H9 (cell line): ENCODE measurements around the gene RALGAPA1. TPM values are rescaled to one million over a fixed set of nuclear protein-coding genes. Genes with fewer than 3 reads are reported as not detected.

Source experiments
- DNase-seq: peaks from one replicate; pipeline ENCODE4 v3.0.0-alpha.2; 2017
- H2AFZ ChIP-seq: one replicate; pipeline ENCODE4 v1.6.1; 2013; ENCODE audit warnings: mild to moderate bottlenecking, low read length, control low read depth, moderate library complexity
- H2AK5ac ChIP-seq: 2 replicates; pipeline ENCODE4 v1.6.1; 2013; ENCODE audit warnings: low read length, control low read depth, mixed read lengths; ENCODE audit not compliant: insufficient read length
- H2BK120ac ChIP-seq: one replicate; pipeline ENCODE4 v1.6.1; 2013; ENCODE audit warnings: low read depth, mild to moderate bottlenecking, low read length, control low read depth, inconsistent platforms; ENCODE audit not compliant: poor library complexity, severe bottlenecking
- H2BK12ac ChIP-seq: 2 replicates; pipeline ENCODE4 v1.6.1; 2013; ENCODE audit warnings: low read length, control low read depth, mixed read lengths, low read depth; ENCODE audit not compliant: insufficient read length
- H2BK15ac ChIP-seq: 2 replicates; pipeline ENCODE4 v1.6.1; 2013; ENCODE audit warnings: low read depth, low read length, control low read depth
- H2BK20ac ChIP-seq: one replicate; pipeline ENCODE4 v1.6.1; 2013; ENCODE audit warnings: low read depth, mild to moderate bottlenecking, low read length, control low read depth, inconsistent platforms; ENCODE audit not compliant: poor library complexity, severe bottlenecking
- H2BK5ac ChIP-seq: 2 replicates; pipeline ENCODE4 v1.6.1; 2013; ENCODE audit warnings: low read length, control low read depth, mixed read lengths; ENCODE audit not compliant: insufficient read length
- H3K14ac ChIP-seq: 2 replicates; pipeline ENCODE4 v1.6.1; 2013; ENCODE audit warnings: low read length, control low read depth; ENCODE audit not compliant: insufficient read depth
- H3K18ac ChIP-seq: 2 replicates; pipeline ENCODE4 v1.6.1; 2013; ENCODE audit warnings: low read depth, mild to moderate bottlenecking, mixed read lengths, low read length, control low read depth; ENCODE audit not compliant: insufficient read length
- H3K23ac ChIP-seq: 2 replicates; pipeline ENCODE4 v1.6.1; 2013; ENCODE audit warnings: low read length, control low read depth, mixed read lengths, low read depth; ENCODE audit not compliant: insufficient read length
- H3K23me2 ChIP-seq: 2 replicates; pipeline ENCODE4 v1.6.1; 2013; ENCODE audit warnings: low read depth, mild to moderate bottlenecking, mixed read lengths, low read length, control low read depth; ENCODE audit not compliant: insufficient read length, poor library complexity, severe bottlenecking
- H3K27ac ChIP-seq: 2 replicates; pipeline ENCODE4 v1.5.1; 2013; ENCODE audit warnings: low read length, control low read depth, mixed read lengths, low read depth; ENCODE audit not compliant: insufficient read length
- H3K27me3 ChIP-seq: 2 replicates; pipeline ENCODE4 v1.6.1; 2013; ENCODE audit warnings: low read length, control low read depth, inconsistent platforms; ENCODE audit not compliant: insufficient read depth
- H3K4ac ChIP-seq: 2 replicates; pipeline ENCODE4 v1.6.1; 2013; ENCODE audit warnings: low read depth, mild to moderate bottlenecking, control low read depth, inconsistent platforms, low read length, moderate library complexity
- H3K4me1 ChIP-seq: 2 replicates; pipeline ENCODE4 v1.6.1; 2013; ENCODE audit warnings: low read length, control low read depth, inconsistent platforms; ENCODE audit not compliant: insufficient read depth
- H3K4me2 ChIP-seq: 2 replicates; pipeline ENCODE4 v1.6.1; 2013; ENCODE audit warnings: low read length, control low read depth, mixed read lengths; ENCODE audit not compliant: insufficient read length, insufficient read depth
- H3K56ac ChIP-seq: 2 replicates; pipeline ENCODE4 v1.6.1; 2013; ENCODE audit warnings: low read depth, mild to moderate bottlenecking, mixed read lengths, low read length, control low read depth; ENCODE audit not compliant: insufficient read length
- H3K79me1 ChIP-seq: 2 replicates; pipeline ENCODE4 v1.6.1; 2013; ENCODE audit warnings: low read depth, mild to moderate bottlenecking, moderate library complexity, low read length, control low read depth, inconsistent platforms; ENCODE audit not compliant: insufficient read depth, poor library complexity, severe bottlenecking
- H3K79me2 ChIP-seq: 2 replicates; pipeline ENCODE4 v1.6.1; 2013; ENCODE audit warnings: low read length, control low read depth, inconsistent platforms; ENCODE audit not compliant: insufficient read depth
- H3K9ac ChIP-seq: 2 replicates; pipeline ENCODE4 v1.6.1; 2013; ENCODE audit warnings: low read length, control low read depth, mixed read lengths; ENCODE audit not compliant: insufficient read length; ENCODE audit errors: extremely low read depth
- H3K9me3 ChIP-seq: one replicate; pipeline ENCODE4 v1.6.1; 2013; ENCODE audit warnings: low read depth, low read length, inconsistent platforms; ENCODE audit not compliant: control insufficient read depth
- H3T11ph ChIP-seq: one replicate; pipeline ENCODE4 v1.6.1; 2013; ENCODE audit warnings: mild to moderate bottlenecking, low read length, control low read depth, inconsistent platforms
- H4K20me1 ChIP-seq: one replicate; pipeline ENCODE4 v1.6.1; 2013; ENCODE audit not compliant: control insufficient read depth, insufficient read length, insufficient read depth
- H4K5ac ChIP-seq: 2 replicates; pipeline ENCODE4 v1.6.1; 2013; ENCODE audit warnings: low read depth, mild to moderate bottlenecking, mixed read lengths, low read length, control low read depth; ENCODE audit not compliant: insufficient read length
- H4K8ac ChIP-seq: replicated peaks from 2 replicates; pipeline ENCODE4 v1.6.1; 2013; ENCODE audit warnings: low read length, control low read depth, mixed read lengths, low read depth; ENCODE audit not compliant: insufficient read length
- H4K91ac ChIP-seq: 2 replicates; pipeline ENCODE4 v1.6.1; 2013; ENCODE audit warnings: low read depth, mild to moderate bottlenecking, moderate library complexity, mixed read lengths, low read length, control low read depth; ENCODE audit not compliant: insufficient read length
- H3K27ac Mint-ChIP-seq, 3 experiments: 2 replicates in 2 of 3; 3 replicates in 1 of 3; pipeline ENCODE4 v1.8.0; 2020 to 2021; ENCODE audit warnings: mixed read lengths in 3 of 3, mild to moderate bottlenecking in 1 of 3, moderate library complexity in 1 of 3
- H3K27me3 Mint-ChIP-seq: 2 replicates; pipeline ENCODE4 v1.8.0; 2021; ENCODE audit warnings: low read depth, mild to moderate bottlenecking, moderate library complexity, mixed read lengths
- H3K36me3 Mint-ChIP-seq, 3 experiments: 2 replicates in 2 of 3; 3 replicates in 1 of 3; pipeline ENCODE4 v1.8.0; 2020 to 2021; ENCODE audit warnings: low read depth in 3 of 3, mixed read lengths in 3 of 3; ENCODE audit not compliant: insufficient read depth in 1 of 3
- H3K4me1 Mint-ChIP-seq, 2 experiments: 2 replicates each; pipeline ENCODE4 v1.8.0; 2020; ENCODE audit warnings: mixed read lengths in 2 of 2
- H3K4me3 Mint-ChIP-seq, 2 experiments: 2 replicates in 1 of 2; 3 replicates in 1 of 2; pipeline ENCODE4 v1.8.0; 2020 to 2021; ENCODE audit warnings: mild to moderate bottlenecking in 2 of 2, mixed read lengths in 2 of 2, moderate library complexity in 1 of 2
- H3K9me3 Mint-ChIP-seq, 2 experiments: 2 replicates in 1 of 2; 3 replicates in 1 of 2; pipeline ENCODE4 v1.8.0; 2020; ENCODE audit warnings: mild to moderate bottlenecking in 2 of 2, mixed read lengths in 2 of 2, moderate library complexity in 1 of 2
- CTCF ChIP-seq: fragments of 200-600 bp; sonication (generic); conservative IDR thresholded peaks from 3 replicates; pipeline ENCODE4 v1.8.0; 2021; ENCODE audit warnings: antibody characterized with exemption, mild to moderate bottlenecking
- WGBS: extraction: QIAGEN DNeasy Blood & Tissue Kit; methylation state at CpG from one replicate; pipeline ENCODE4 v1.1.7; 2013; ENCODE audit warnings: missing lambda C conversion rate, low lambda C conversion rate, mixed read lengths; ENCODE audit not compliant: insufficient read length; ENCODE audit errors: extremely low coverage; 5-methylcytosine and 5-hydroxymethylcytosine counted together
- total RNA-seq: library from RNA; stranded (reverse); gene quantifications from 2 replicates; pipeline ENCODE4 v1.2.1, GENCODE V29; 2021

RALGAPA1 gene
- total RNA-seq, 1 experiment from 2014 or later = 29.8 TPM

GRCh38 chr14:35556548-35556947 is 252.5 kb downstream of the RALGAPA1 start:
- H4K91ac ChIP-seq = no peak overlapping the region
- H2BK12ac ChIP-seq = no peak overlapping the region
- H4K20me1 ChIP-seq = no peaks in the 10 kb centered on the region
- DNase-seq = no peak
- H3K79me1 ChIP-seq = no peaks in the 10 kb centered on the region
- H3K23me2 ChIP-seq = no peaks in the 10 kb centered on the region
- H3K27me3 Mint-ChIP-seq = no peaks in the 10 kb centered on the region
- no peak overlapping the region for H2BK15ac ChIP-seq
- H3K56ac ChIP-seq = no peak overlapping the region
- H3K27ac ChIP-seq = no peak overlapping the region
- H3K23ac ChIP-seq = no peak overlapping the region
- no peak overlapping the region for H2BK5ac ChIP-seq
- no peak overlapping the region for H3K27ac Mint-ChIP-seq
- no peak overlapping the region for H3K4me2 ChIP-seq
- H3K9ac ChIP-seq = no peak overlapping the region
- H2AFZ ChIP-seq = no peak overlapping the region
- H3K4ac ChIP-seq = no peak overlapping the region
- TF ChIP-seq CTCF = no peak
- no peak overlapping the region for H2BK20ac ChIP-seq
- H2AK5ac ChIP-seq = no peak overlapping the region
- H3T11ph ChIP-seq = no peak overlapping the region
- H3K4me3 Mint-ChIP-seq = no peak overlapping the region
- H3K9me3 Mint-ChIP-seq = no peaks in the 10 kb centered on the region
- no peaks in the 10 kb centered on the region for H3K27me3 ChIP-seq
- no peak overlapping the region for H3K14ac ChIP-seq
- peaks cover 4% of the 10 kb centered on the region; the same call in 1 of the 2 replicates for H3K4me1 ChIP-seq
- no peaks in the 10 kb centered on the region for H3K36me3 Mint-ChIP-seq
- no peak overlapping the region for H3K18ac ChIP-seq
- no peak overlapping the region for H2BK120ac ChIP-seq
- no peak overlapping the region for H4K8ac ChIP-seq
- H4K5ac ChIP-seq = no peak overlapping the region
- H3K9me3 ChIP-seq = no peaks in the 10 kb centered on the region
- no CpG with 5 or more reads among the region's 1 CpG for WGBS
- no peaks in the 10 kb centered on the region for H3K79me2 ChIP-seq
- peaks cover 9 to 12% of the 10 kb centered on the region in 2 experiments for H3K4me1 Mint-ChIP-seq
